Embryonic facial prominence (tissue), 1 donor: ENCODE measurements around the gene TTC31.
A peak's percentile ranks its signal among the peaks of the same experiment; 100 is the strongest.

Experiments
- DNase-seq: peaks from one replicate; pipeline ENCODE4 v3.0.0-alpha.2; 2016; ENCODE audit errors: extremely low spot score

Gene TTC31

GRCh38 chr2:74503506-74504475 lies 20.9 kb downstream of the TTC31 start:
- DNase-seq = no peak

- DNase-seq = no peak
Observed at GRCh38 chr2:74504591-74504990, 21.7 kb downstream of the TTC31 start.

GRCh38 chr2:74505448-74506246 lies 22.8 kb downstream of the TTC31 start:
- DNase-seq = no peak

- peak; percentile 95 for DNase-seq
Observed at GRCh38 chr2:74507145-74507925, 24.5 kb downstream of the TTC31 start, which contains the start of gene PCGF1. Gene PCGF1, minus strand, starts transcription at chr2:74507695. Its CDS starts 27 bp downstream, at chr2:74507668.

GRCh38 chr2:74507926-74508520 lies 25.1 kb downstream of the TTC31 start:
- no peak for DNase-seq

GRCh38 chr2:74510272-74510671 lies 27.4 kb downstream of the TTC31 start:
- DNase-seq = no peak

- DNase-seq = no peak
Observed at GRCh38 chr2:74511104-74511989, 28.5 kb downstream of the TTC31 start.

GRCh38 chr2:74512744-74513604 lies 30.1 kb downstream of the TTC31 start:
- DNase-seq = no peak

GRCh38 chr2:74513605-74514367 lies 30.9 kb downstream of the TTC31 start:
- DNase-seq = no peak

- no peak for DNase-seq
Observed at GRCh38 chr2:74514368-74515270, 31.7 kb downstream of the TTC31 start, which contains the start of gene TLX2. Gene TLX2, plus strand, starts transcription at chr2:74514450. Its CDS starts 357 bp downstream, at chr2:74514807.

GRCh38 chr2:74515271-74515980 lies 32.5 kb downstream of the TTC31 start:
- no peak for DNase-seq

- no peak for DNase-seq
Observed at GRCh38 chr2:74515981-74516633, 33.2 kb downstream of the TTC31 start.

GRCh38 chr2:74516650-74517049 lies 33.8 kb downstream of the TTC31 start:
- no peak for DNase-seq

- DNase-seq = no peak
Observed at GRCh38 chr2:74522516-74522915, 39.6 kb downstream of the TTC31 start.

GRCh38 chr2:74524005-74524404 lies 41.1 kb downstream of the TTC31 start:
- no peak for DNase-seq
